Effector memory CD4-positive, alpha-beta T cell (primary cell): ENCODE measurements around the gene RHEBL1.

Experiments used
- DNase-seq, 3 donors: peaks; one replicate each; pipeline ENCODE4 v3.0.0-alpha.2; 2020
- H3K27ac ChIP-seq: 2 replicates; pipeline ENCODE4 v1.7.0; 2013; ENCODE audit warnings: mild to moderate bottlenecking, low read length, moderate library complexity; ENCODE audit not compliant: insufficient read depth, poor library complexity, severe bottlenecking
- H3K27me3 ChIP-seq: replicated peaks from 2 replicates; pipeline ENCODE4 v1.7.0; 2013; ENCODE audit warnings: mild to moderate bottlenecking, low read length; ENCODE audit not compliant: insufficient read depth, control insufficient read depth, poor library complexity, severe bottlenecking
- H3K36me3 ChIP-seq: 2 replicates; pipeline ENCODE4 v1.7.0; 2013; ENCODE audit warnings: mild to moderate bottlenecking, low read length, moderate library complexity; ENCODE audit not compliant: control insufficient read depth, insufficient read depth
- H3K4me1 ChIP-seq: 2 replicates; pipeline ENCODE4 v1.7.0; 2013; ENCODE audit warnings: low read length, mild to moderate bottlenecking; ENCODE audit not compliant: control insufficient read depth, insufficient read depth, poor library complexity, severe bottlenecking
- H3K4me3 ChIP-seq: 2 replicates; pipeline ENCODE4 v1.7.0; 2013; ENCODE audit warnings: low read length, low read depth, mild to moderate bottlenecking; ENCODE audit not compliant: insufficient read depth, poor library complexity, severe bottlenecking
- H3K9me3 ChIP-seq: 2 replicates; pipeline ENCODE4 v1.7.0; 2013; ENCODE audit warnings: mild to moderate bottlenecking, low read length, moderate library complexity; ENCODE audit not compliant: control insufficient read depth

RHEBL1 gene

DNA sequence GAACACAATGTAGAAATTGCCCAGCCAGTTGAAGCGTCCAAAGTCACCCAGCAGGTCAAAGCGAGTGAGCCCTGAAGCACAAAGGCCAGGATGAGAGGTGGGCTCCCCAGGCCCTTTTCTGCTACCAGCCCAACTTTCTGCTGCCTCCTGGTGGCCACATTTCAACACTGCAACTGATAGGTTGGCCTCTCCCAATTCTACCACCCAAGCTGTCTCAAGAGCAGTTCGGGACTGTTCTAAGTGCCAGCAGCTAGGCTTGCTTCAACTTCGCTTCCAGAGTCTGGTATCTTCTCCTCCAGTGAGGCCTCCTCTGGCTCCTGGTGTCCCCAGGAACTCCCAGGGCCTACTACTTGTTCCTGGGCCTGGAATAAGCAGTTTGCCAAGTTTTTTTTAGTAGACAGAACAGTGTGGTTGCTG, 28.3 kb upstream of the RHEBL1 start:
- Histone ChIP-seq H3K4me3 (no peak overlapping the region), H3K36me3 (peaks cover 46% of the 10 kb centered on the region), H3K4me1 (peaks cover 15% of the 10 kb centered on the region), H3K9me3 (no peaks in the 10 kb centered on the region), H3K27me3 (peaks cover 21% of the 10 kb centered on the region), H3K27ac (no peak overlapping the region)
- peak in 2 of 3 donors; percentile 30 to 42 for DNase-seq

DNA sequence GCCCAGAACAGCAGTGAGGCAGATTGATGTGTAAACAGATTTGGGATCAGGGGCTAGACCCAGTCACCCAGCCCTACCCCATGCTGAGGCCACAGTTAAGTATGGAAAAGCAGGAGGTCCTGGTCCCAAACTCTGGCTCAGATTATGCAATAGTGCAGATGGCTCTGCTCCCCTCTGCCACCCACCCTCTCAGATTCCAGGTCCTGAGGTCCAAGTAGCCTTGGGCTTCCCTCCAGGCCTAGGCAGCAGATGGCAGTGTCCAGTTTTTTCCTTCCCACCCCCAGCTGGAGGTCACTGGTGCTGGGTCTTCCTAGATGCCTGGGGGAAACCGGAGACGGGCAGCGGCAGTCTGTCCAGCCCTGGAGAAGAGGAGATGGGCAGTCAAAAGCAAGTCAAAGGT, 27.6 kb upstream of the RHEBL1 start:
- no peak for DNase-seq
- no peak overlapping the region for H3K27ac ChIP-seq
- H3K4me1 ChIP-seq, result peaks cover 15% of the 10 kb centered on the region
- H3K4me3 ChIP-seq, result no peak overlapping the region
- peaks cover 27% of the 10 kb centered on the region for H3K27me3 ChIP-seq
- peaks cover 39% of the 10 kb centered on the region for H3K36me3 ChIP-seq
- no peaks in the 10 kb centered on the region for H3K9me3 ChIP-seq

DNA sequence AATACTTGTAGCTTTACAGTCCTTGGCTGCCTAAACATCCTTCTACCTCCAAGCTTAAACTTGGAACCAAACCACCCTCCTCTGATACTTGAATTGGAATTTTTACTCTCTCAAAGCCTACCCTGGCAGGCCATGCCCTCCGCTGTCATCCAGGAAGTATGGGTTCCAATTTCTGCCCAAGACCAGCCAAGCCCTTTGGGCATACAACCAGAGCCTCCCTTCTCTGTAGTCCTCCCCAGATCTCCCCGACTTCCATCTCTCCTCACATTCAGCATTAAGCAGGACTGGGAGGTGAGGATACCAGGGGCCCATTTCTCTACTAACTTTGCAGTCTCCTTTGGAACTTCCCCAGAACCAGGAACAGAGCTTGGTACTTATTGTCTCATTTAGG, 25.2 kb upstream of the RHEBL1 start:
- no peak for DNase-seq
- Histone ChIP-seq H3K27me3 (peaks cover 50% of the 10 kb centered on the region), H3K4me1 (peaks cover 28% of the 10 kb centered on the region), H3K27ac (no peak overlapping the region), H3K9me3 (no peaks in the 10 kb centered on the region), H3K36me3 (peaks cover 15% of the 10 kb centered on the region), H3K4me3 (no peak overlapping the region)

DNA sequence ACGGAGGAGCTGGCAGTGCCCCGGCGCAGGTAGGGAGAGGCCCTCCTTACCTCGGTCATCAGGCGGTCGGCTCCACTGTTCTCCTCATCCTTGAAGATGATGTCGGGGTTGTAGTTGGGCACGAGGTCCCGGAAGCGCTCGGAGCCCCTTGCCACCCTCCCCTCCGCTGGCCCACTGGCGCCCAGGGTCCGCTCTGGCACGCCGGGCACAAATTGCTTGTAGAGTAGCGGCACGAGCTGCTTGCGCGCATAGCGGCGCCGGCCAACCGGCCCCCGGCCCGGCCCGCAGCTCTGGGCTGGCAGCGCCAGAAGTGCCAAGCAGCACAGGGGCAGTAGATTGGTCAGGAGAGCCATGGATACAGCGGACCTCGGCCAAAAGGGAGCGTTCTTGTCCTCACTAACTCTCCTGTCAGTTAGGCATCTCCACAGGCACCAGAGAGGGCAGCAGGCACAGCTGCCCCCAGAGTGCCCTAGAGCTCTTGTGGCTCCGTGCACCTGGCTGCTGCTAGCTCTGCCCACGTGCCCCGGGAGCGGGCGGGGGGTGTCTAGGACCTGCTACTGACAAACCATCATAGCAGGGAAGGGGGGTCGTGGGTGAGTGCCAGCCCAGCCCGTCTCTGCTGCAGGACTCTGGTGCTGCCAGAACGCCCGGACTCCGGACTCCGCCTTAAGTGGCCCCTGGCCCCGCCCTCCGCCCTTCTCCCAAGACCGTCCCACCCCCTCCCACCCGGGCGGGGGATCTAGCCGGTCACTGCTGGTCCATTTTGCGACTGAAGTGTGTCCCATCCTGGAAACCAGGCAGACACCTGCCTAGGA, 24.6 kb upstream of the RHEBL1 start, which contains the start of gene DHH:
DHH (minus strand) TSS at position 642 of the 815 bp plus-strand sequence; CDS start at position 353, 289 bp downstream.
- H3K4me1 ChIP-seq, result peaks cover 34% of the 10 kb centered on the region
- peaks cover 56% of the 10 kb centered on the region for H3K27me3 ChIP-seq
- no peak within 1 kb of the TSS for H3K27ac ChIP-seq
- peaks cover 12% of the 10 kb centered on the region for H3K36me3 ChIP-seq
- no peak for DNase-seq
- H3K4me3 ChIP-seq, result no peak within 1 kb of the TSS
- H3K9me3 ChIP-seq, result no peaks in the 10 kb centered on the region

DNA sequence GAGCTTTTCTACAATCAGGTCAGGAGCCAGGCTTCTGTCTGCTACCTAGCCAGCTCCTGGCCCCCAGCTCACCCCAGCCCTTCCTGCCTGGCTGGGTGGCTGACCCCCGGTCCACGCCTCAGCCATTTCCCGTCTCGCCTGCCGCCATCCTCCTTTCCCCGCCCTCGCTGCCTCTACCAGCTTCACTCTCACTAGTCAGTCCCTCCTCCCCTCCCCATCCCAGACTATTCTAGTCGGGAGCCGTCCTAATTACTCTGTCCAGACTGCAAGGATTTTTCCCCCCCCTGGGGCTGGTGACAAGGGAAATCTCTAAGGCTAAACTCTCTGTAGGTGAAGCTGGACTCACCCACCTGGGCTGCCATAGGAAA, 24.0 kb upstream of the RHEBL1 start:
- peaks cover 39% of the 10 kb centered on the region for H3K4me1 ChIP-seq
- peaks cover 59% of the 10 kb centered on the region for H3K27me3 ChIP-seq
- DNase-seq, result no peak
- H3K9me3 ChIP-seq, result no peaks in the 10 kb centered on the region
- no peak overlapping the region for H3K27ac ChIP-seq
- no peak overlapping the region for H3K4me3 ChIP-seq
- H3K36me3 ChIP-seq, result peaks cover 12% of the 10 kb centered on the region

DNA sequence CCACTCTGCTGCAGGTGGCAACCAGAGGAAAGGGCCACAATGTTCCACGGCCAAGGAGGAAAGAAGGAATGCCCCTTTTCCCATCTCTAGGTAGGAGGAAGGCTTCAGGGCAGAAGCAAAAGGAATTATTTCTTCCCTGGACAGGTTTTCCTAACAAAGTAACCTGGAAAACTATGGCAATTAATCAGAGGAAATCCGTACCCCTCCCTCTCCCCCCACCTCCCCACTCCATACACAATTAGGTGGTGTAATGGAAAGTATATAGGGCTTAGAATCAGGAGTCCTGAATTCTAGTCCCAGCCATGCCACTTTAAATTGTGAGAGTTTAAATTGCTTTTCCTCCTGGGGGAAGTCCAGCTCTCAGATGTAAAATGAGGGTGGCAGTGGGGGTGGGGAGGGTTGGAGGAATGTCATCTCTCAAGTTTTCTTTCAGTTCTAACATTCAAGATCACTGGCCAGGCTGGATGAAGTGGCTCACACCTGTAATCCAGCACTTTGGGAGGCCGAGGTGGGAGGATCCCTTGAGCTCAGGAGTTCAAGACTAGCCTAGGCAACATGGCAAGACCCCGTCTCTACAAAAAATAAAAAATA, 23.1 kb upstream of the RHEBL1 start:
- peaks cover 47% of the 10 kb centered on the region for H3K4me1 ChIP-seq
- H3K4me3 ChIP-seq, result no peak overlapping the region
- no peak for DNase-seq
- no peak overlapping the region for H3K27ac ChIP-seq
- H3K27me3 ChIP-seq, result peaks cover 59% of the 10 kb centered on the region
- H3K36me3 ChIP-seq, result peaks cover 12% of the 10 kb centered on the region
- no peaks in the 10 kb centered on the region for H3K9me3 ChIP-seq

DNA sequence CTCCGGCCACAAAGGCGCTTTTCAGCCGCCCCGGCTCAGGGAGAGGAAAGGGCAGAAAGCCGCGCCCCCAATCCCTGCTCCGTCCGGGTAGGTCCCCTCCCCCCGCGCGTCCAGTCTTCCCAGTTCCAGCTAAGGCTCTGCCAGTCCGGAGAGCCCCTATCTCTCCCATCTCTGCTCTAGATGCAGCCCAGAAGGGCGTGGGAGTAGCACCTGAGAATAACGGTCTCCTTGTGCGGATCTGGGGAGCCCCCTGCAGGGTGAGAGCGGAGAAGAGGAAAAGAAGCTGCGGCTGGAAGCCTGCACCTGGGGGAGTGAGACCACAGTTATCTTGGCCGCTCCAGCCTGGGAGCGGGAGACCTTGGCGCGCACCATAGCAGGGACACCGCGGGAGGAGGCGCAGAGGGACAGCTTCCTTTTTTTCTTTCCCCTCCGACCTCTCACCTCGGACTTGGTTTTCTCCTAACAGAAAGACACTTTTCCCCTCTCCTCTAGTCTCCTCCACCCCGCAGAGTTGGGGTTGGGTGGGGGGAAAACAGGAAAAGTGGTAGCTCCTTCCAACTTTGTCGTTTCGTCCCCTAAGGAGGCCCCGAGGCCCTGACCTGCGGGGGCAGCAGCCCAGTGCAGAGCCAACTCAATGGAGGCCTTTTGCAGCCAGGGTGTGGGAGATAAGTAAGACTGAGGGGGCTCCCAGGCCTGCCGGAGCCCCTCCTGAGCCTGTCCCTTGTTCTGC, 22.5 kb upstream of the RHEBL1 start:
- peak in 2 of 3 donors; percentile 20 to 32 for DNase-seq
- no peak overlapping the region for H3K27ac ChIP-seq
- peak overlapping the region; percentile 17 for H3K4me3 ChIP-seq
- peaks cover 51% of the 10 kb centered on the region for H3K4me1 ChIP-seq
- peaks cover 59% of the 10 kb centered on the region for H3K27me3 ChIP-seq
- H3K9me3 ChIP-seq, result no peaks in the 10 kb centered on the region
- H3K36me3 ChIP-seq, result peaks cover 5% of the 10 kb centered on the region

DNA sequence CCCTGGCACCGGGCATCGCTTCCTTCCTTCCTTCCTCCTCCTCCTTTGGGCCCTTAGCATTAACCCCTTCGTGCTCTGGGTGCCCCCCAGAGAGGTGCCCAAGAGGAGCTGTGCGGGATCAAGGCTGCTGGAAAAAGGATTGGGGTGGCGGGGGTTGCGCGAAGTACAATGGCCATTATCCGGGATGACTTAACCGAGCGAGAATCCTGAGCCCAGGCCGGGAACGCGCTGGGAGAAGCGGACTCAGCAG, 22.0 kb upstream of the RHEBL1 start:
- no peak for DNase-seq
- Histone ChIP-seq H3K4me3 (no peak overlapping the region), H3K4me1 (peaks cover 51% of the 10 kb centered on the region), H3K36me3 (peaks cover under 1% of the 10 kb centered on the region), H3K27ac (no peak overlapping the region), H3K9me3 (no peaks in the 10 kb centered on the region), H3K27me3 (peaks cover 59% of the 10 kb centered on the region)

DNA sequence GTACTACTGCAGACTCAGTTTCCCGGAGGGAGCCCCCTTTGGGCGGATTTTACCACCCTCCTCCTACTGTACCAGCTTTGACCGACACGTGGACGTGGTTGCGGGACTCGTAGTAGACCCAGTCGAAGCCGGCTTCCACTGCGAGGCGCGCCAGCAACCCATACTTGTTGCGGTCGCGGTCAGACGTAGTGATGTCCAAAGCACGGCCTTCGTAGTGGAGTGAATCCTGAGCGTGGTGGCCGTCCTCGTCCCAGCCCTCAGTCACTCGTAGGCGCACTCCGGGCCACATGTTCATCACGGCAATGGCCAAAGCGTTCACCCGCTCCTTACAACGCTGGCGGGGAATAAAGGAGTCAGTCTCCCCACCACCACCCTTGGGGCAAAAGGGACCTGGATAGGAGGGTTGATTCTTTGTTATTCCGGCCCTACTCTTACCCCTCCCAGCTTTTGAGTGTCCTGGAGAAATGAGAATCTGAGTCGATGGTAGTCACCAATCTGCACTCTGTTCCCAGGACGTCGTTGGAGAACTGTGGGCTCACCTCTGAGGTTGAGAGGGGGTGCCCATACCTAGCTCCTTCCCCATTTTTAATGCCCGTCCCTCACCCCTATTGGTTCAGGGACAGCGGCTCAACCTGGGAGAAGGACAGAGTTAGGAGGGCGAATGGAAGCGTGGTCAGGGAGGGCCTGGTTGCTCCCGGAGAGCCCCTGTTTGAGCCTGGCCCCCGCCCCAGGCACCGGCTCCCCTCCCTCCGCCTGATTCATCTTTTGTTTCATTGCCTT, 21.5 kb upstream of the RHEBL1 start:
- Histone ChIP-seq H3K27ac (no peak overlapping the region), H3K27me3 (peaks cover 59% of the 10 kb centered on the region), H3K9me3 (no peaks in the 10 kb centered on the region), H3K4me1 (peaks cover 51% of the 10 kb centered on the region), H3K4me3 (no peak overlapping the region), H3K36me3 (no peaks in the 10 kb centered on the region)
- no peak for DNase-seq
